Frontal cortex (tissue), 4 donors: ENCODE measurements around the gene SLC2A10. TPM values are rescaled to one million over a fixed set of nuclear protein-coding genes. Genes with fewer than 3 reads are reported as not detected.
A peak's percentile ranks its signal among the peaks of the same experiment; 100 is the strongest.

Source experiments
- DNase-seq, 2 donors: peaks; one replicate each; pipeline ENCODE4 v3.0.0; 2012; ENCODE audit warnings: low spot score in 2 of 2
- FAIRE-seq: peaks from 2 replicates; lab custom pipeline; 2012; peaks lifted over from hg19 to GRCh38; lab: Jason Lieb, UNC
- total RNA-seq: library from RNA; depleted of rRNA; stranded (reverse); fragments of >200 nt; gene quantifications from one replicate; pipeline ENCODE4 v1.2.3, GENCODE V29; 2014
- donor health status: control.
- donor health status: control.
- donor health status: control.

Gene SLC2A10
- total RNA-seq, 1 donor from 2014 or later: 3.7 TPM

DNA sequence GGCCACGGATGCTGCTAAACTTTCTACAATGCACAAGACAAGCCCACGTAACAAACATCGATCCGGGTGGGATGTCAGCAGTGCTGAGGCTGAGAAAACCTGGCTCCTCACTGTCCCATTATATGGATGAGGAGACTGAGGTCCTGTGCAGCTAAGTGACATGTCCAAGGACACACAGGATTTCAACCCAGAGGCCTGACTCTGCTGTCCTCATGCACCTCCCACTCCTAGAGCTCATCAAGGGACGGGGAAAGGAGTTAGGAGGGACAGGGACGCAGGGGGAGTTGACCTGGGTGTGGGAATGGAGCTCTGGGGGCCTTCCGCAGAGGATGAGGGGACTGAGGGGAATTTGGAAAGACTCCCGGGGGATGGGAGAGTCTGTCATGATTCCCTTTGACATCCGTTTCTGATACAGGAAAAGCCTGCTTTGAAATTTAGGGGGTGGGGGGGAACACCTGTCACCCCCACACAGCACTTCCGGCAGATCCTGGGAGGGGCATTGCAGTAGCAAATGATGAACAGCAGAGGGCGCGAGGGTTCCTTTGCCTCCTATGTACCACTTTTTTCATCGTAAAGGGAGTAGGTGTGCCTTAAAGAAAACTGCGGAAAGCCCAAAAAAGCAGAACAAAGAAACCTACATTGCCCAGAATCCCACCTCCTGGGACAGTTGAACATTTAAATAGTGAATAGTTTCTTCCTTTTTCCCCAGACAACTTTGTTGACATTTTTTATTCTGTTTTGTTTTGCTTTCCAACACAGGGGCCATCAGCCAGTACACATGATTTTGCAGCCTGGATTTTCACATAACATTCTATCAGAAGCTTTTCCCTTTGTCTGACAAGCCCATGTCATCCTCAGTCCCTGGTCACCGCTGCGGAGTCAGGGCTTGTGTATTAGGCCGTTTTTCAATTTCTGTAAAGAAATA is 48.6 kb downstream of the SLC2A10 start:
- peak; percentile 8 to 62 for DNase-seq
- no peak for FAIRE-seq

DNA sequence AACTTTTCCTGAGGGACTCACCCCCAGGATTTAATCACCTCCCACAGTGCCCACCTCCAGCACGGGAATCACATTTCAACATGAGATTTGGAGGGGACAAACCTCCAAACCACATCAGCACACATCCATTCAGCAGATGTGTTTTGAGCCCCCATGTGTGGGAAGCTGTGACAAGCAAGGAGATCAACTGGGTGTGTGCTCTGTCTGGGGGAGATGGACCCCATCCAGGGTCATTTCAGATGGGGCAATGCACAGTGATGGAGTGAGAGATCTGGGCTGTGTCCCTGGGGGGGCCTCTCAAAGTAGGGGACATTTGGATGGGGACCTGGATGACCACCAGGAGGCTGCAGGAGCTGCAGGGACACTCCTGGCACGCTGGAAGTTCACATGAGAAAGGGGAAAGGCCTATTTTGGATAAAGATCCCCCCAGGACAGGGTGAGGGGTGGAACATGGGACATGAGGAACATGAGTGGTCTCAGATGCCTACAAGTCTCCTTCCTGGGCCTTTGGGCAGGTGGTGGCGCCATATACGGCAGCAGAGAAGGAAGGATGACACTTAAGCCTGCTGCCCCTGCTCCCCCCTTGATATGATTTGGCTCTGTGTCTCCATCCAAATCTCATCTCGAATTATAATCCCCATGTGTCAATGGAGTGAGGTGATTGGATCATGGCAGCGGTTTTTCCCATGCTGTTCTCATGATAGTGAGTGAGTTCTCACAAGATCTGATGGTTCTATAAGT is 49.6 kb downstream of the SLC2A10 start:
- DNase-seq (no peak), FAIRE-seq (no peak)

GRCh38 chr20:46761566-46761965 is 52.1 kb downstream of the SLC2A10 start:
- DNase-seq (no peak), FAIRE-seq (no peak)

GRCh38 chr20:46764068-46764467 is 54.6 kb downstream of the SLC2A10 start:
- no peak for DNase-seq
- FAIRE-seq: no peak

DNA sequence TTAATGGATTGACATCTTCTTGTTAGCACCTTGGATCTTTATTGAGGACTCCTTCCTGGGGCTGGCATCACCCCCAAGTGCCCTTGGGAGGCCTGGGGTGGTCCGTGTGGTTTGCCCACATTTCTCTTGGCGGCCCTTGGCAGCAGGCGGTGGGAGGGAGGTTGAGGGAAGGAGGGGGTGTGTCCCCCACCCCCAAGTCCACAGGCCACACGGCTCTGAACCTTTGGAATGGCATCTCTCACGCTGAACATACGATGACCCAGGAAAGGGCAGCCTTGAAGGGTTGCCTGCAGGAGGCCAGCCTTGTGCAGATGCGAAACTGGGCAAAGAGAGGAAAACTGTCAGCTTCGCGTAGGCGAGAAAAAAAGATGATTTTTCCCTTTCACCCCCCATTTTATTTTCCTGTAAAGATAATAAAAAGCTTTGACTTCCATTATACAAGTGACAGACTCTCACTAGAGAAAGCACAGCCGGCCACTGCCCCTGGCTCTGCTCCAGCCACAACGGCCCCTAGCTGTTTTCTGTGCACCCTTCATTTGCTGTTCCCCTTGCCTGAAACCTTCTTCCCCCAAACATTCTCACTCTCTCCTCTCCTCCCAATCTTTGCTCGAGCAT is 56.2 kb downstream of the SLC2A10 start:
- no peak for FAIRE-seq
- no peak for DNase-seq

DNA sequence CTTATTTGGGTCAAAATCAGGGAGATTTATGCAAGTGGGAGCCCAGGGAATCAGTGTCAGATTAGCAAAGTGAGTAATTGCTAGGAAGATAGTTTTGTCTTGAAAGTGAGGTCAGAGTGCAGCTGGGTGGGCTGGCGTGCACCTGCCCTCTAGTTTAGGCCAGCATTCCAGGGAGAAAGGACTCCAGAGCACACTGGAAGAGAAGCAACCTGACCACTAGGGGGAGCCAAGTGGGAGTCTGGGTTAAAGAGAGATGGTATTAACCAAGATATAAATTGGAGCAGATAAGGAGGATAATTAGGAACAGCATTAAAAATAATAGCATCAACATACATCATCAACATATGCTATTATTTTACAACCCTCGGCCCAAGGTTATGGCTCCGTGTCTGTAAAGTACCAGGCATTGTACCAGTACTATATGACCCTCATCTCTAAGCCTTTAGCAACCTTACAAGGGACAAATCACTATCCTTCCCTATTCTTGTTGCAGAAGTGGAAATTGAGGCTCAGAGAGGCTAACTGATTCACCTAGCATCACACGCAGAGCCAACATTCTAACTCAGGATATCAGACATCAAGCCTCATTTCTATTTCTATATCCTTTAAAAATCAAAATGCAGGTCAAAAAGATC is 57.8 kb downstream of the SLC2A10 start:
- DNase-seq (no peak), FAIRE-seq (no peak)

DNA sequence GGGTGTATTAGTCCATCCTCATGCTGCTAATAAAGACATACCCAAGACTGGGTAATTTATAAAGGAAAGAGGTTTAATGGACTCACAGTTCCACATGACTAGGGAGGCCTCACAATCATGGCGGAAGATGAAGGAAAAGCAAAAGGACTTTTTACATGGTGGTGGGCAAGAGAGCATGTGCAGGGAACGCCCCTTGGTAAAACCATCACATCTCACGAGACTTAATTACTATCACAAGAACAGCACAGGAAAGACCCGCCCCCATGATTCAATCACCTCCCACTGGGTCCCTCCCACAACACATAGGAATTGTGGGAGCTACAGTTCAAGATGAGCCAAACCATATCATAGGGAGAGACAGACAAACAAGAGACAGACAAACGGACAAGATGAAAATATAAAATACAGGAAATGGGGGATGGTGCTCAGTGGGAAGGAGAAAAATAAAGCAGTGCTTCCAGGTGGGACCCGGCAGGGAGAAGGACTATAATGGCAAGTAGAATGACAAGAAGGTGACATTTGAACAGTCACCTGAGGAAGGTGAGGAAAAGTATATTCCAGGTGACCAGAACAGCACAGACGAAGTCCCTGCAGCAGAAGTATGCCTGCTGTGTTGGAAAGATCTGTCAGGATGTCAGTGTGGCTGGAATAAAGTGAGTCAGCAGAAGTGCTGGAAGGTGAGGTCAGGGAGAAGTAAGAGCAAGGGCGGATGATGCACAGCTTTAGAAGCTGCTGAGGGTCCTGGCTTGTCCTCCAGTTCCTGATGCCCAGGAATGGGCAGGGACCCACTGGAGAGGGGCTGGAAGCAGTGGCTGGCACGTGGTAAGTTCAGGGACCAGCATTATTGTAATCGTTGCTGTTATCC is 61.1 kb downstream of the SLC2A10 start:
- no peak for DNase-seq
- no peak for FAIRE-seq

- DNase-seq: no peak
- FAIRE-seq: no peak
Observed at GRCh38 chr20:46771195-46771588, 61.7 kb downstream of the SLC2A10 start.

GRCh38 chr20:46772901-46773300 is 63.5 kb downstream of the SLC2A10 start:
- no peak for DNase-seq
- no peak for FAIRE-seq

- FAIRE-seq (no peak), DNase-seq (no peak)
Observed at GRCh38 chr20:46773680-46774079, 64.2 kb downstream of the SLC2A10 start.

DNA sequence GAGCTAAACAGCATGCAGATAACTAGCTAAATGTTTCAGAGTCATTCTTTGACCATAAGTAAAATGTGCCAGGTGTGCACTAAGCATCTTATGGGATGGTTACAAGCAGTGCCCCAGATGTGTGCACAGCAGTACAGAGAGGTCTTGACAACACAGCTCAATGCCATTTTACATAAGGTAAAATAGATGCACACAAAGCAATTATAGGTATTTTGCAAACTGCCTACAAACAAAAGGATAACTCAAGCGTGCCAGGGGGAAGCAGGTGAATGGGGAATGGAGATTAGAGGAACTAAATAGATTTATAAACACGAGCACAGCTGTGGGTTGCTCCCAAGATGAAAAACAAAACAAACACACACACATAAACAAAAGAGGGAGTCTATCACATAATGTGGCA is 64.8 kb downstream of the SLC2A10 start:
- FAIRE-seq: no peak
- DNase-seq: no peak

- FAIRE-seq: no peak
- DNase-seq: no peak
Observed at GRCh38 chr20:46774943-46775560, 65.6 kb downstream of the SLC2A10 start.

GRCh38 chr20:46775806-46776205 is 66.4 kb downstream of the SLC2A10 start:
- DNase-seq (no peak), FAIRE-seq (no peak)

- no peak for DNase-seq
Observed at GRCh38 chr20:46777331-46777730, 67.9 kb downstream of the SLC2A10 start.

DNA sequence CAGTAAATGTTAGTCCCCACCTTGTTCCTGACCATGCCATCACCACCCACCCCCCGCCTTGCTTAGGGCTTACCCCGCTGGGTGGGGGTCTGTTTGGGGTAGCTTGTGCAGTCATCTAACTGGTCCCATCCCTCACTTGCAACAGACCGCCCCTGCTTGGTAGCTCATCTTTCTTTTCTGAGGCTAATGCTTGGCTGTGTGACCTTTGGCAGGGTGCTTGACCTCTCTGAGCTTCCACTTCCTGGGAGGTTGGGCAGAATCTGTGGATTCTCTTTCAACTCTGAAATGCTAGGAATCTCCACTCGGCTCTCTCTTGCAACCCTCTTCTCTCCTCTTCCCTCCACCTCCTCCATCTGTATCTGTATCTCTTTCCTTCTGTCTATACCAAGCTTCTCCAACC is 70.4 kb downstream of the SLC2A10 start:
- DNase-seq (no peak), FAIRE-seq (no peak)

More at GRCh38 chr20:46777331-46777730, 67.9 kb downstream of the SLC2A10 start:
- FAIRE-seq: no peak

GRCh38 chr20:46784436-46785127 is 75.1 kb downstream of the SLC2A10 start:
- no peak for DNase-seq
- no peak for FAIRE-seq
